GM12878 (cell line): ENCODE measurements around the gene DLX3. TPM values are rescaled to one million over a fixed set of nuclear protein-coding genes. Genes with fewer than 3 reads are reported as not detected.

Experiments used
- ATAC-seq: fragments of 200-7000 bp; cut with Tn5 transposase; 3 replicates; pipeline ENCODE4 v1.9.1; 2020; ENCODE audit warnings: mild to moderate bottlenecking, moderate library complexity
- BruUV-seq: library from RNA; stranded (reverse); fragments of 400-500 nt; replicated peaks from 2 replicates; lab custom pipeline; 2021; lab: Mats Ljungman, UMichigan
- CTCF ChIA-PET: fragments of 300-600 bp; sonication (Branson Sonifier 250); formaldehyde crosslinking; extraction: SDS; loops from one replicate; lab custom pipeline; 2021; ENCODE audit warnings: inconsistent platforms; lab: Yijun Ruan, JAX
- POLR2A ChIA-PET: fragments of 350-600 bp; formaldehyde crosslinking; extraction: SDS; loops from one replicate; lab custom pipeline; 2021; ENCODE audit warnings: inconsistent platforms; lab: Charles Lee
- RAD21 ChIA-PET: fragments of 300-600 bp; sonication (Branson Sonifier 250); formaldehyde crosslinking; loops from one replicate; lab custom pipeline; 2023; ENCODE audit warnings: antibody characterized with exemption; ENCODE audit not compliant: unreplicated experiment; lab: Charles Lee
- SMC1A ChIA-PET: fragments of 300-600 bp; sonication (Branson Sonifier 250); formaldehyde crosslinking; loops from one replicate; lab custom pipeline; 2023; ENCODE audit not compliant: unreplicated experiment, uncharacterized antibody; lab: Charles Lee
- DNase-seq: peaks from one replicate; pipeline ENCODE4 v3.0.0-alpha.2; 2011; ENCODE audit warnings: low read depth, low spot score
- FAIRE-seq: peaks from 3 replicates; lab custom pipeline; 2011; peaks lifted over from hg19 to GRCh38; lab: Jason Lieb, UNC
- H2AFZ ChIP-seq: 2 replicates; pipeline ENCODE4 v1.6.0; 2011; ENCODE audit warnings: low read depth, low read length, control low read depth; ENCODE audit not compliant: control insufficient read depth
- H3K27ac ChIP-seq: 2 replicates; pipeline ENCODE4 v1.5.1; 2011; ENCODE audit warnings: control low read depth; ENCODE audit not compliant: control insufficient read depth, insufficient read depth
- H3K27me3 ChIP-seq, 2 experiments: replicated peaks in 1 of 2; 2 replicates each; pipeline versions ENCODE4 v1.6.0 to v1.6.1; 2011; ENCODE audit warnings: low read length in 1 of 2; ENCODE audit not compliant: control insufficient read depth in 2 of 2, insufficient read depth in 2 of 2
- H3K36me3 ChIP-seq, 2 experiments: 2 replicates each; pipeline ENCODE4 v1.5.1; 2011; ENCODE audit warnings: low read length in 1 of 2; ENCODE audit not compliant: control insufficient read depth in 2 of 2, insufficient read depth in 2 of 2
- H3K4me1 ChIP-seq: 2 replicates; pipeline ENCODE4 v1.6.1; 2011; ENCODE audit warnings: mild to moderate bottlenecking, low read length, moderate library complexity, mixed read lengths; ENCODE audit not compliant: control insufficient read depth, insufficient read depth
- H3K4me2 ChIP-seq: 2 replicates; pipeline ENCODE4 v1.6.0; 2011; ENCODE audit warnings: control low read depth; ENCODE audit not compliant: control insufficient read depth, insufficient read depth
- H3K4me3 ChIP-seq: fragments of 200-600 bp; sonication (generic); 2 replicates; pipeline ENCODE4 v1.5.1; 2016
- H3K79me2 ChIP-seq: 2 replicates; pipeline ENCODE4 v1.6.0; 2011; ENCODE audit warnings: low read length; ENCODE audit not compliant: control insufficient read depth, insufficient read depth
- H3K9ac ChIP-seq: 2 replicates; pipeline ENCODE4 v1.8.0; 2011; ENCODE audit warnings: low read length, control low read depth, mixed read lengths; ENCODE audit not compliant: control insufficient read depth, insufficient read depth
- H3K9me3 ChIP-seq: replicated peaks from 3 replicates; pipeline ENCODE4 v1.5.1; 2011; ENCODE audit warnings: mild to moderate bottlenecking, low read length; ENCODE audit not compliant: control insufficient read depth, insufficient read depth
- H4K20me1 ChIP-seq: 2 replicates; pipeline ENCODE4 v1.6.0; 2011; ENCODE audit not compliant: control insufficient read depth, insufficient read depth
- ATF2 ChIP-seq: IDR thresholded peaks from 2 replicates; pipeline ENCODE4 v1.6.1; 2012; ENCODE audit warnings: low read length, inconsistent platforms
- BCLAF1 ChIP-seq: fragments of 450-650 bp; IDR thresholded peaks from 2 replicates; pipeline ENCODE4 v1.6.1; 2017; ENCODE audit warnings: antibody characterized with exemption, mild to moderate bottlenecking, moderate library complexity
- CBX3 ChIP-seq: fragments of 200-600 bp; sonication (generic); IDR thresholded peaks from 2 replicates; pipeline ENCODE4 v1.6.1; 2016; ENCODE audit warnings: low read depth, borderline replicate concordance
- E2F8 ChIP-seq: fragments of 450-650 bp; IDR thresholded peaks from 2 replicates; pipeline ENCODE4 v1.6.1; 2018; ENCODE audit warnings: mild to moderate bottlenecking, low read depth, moderate library complexity; ENCODE audit not compliant: partially characterized antibody
- HCFC1 ChIP-seq: fragments of 150-350 bp; IDR thresholded peaks from 2 replicates; pipeline ENCODE4 v1.6.1; 2014; ENCODE audit warnings: low read length
- HDAC2 ChIP-seq: fragments of 200-600 bp; sonication (generic); IDR thresholded peaks from 2 replicates; pipeline ENCODE4 v1.6.1; 2017
- NBN ChIP-seq: fragments of 450-650 bp; IDR thresholded peaks from 2 replicates; pipeline ENCODE4 v1.6.1; 2016
- NR2C1 ChIP-seq: fragments of 450-650 bp; IDR thresholded peaks from 2 replicates; pipeline ENCODE4 v1.6.1; 2017; ENCODE audit warnings: antibody characterized with exemption, mild to moderate bottlenecking, moderate library complexity
- TAF1 ChIP-seq: IDR thresholded peaks from 2 replicates; pipeline ENCODE4 v1.6.1; 2011; ENCODE audit warnings: mild to moderate bottlenecking, low read depth, low read length, borderline replicate concordance
- TARDBP ChIP-seq: IDR thresholded peaks from 2 replicates; pipeline ENCODE4 v1.6.1; 2016; ENCODE audit warnings: borderline replicate concordance
- WGBS: methylation state at CpG from one replicate; pipeline ENCODE4 v1.1.6; 2016; ENCODE audit warnings: low lambda C conversion rate; ENCODE audit not compliant: insufficient replicate concordance, insufficient coverage; ENCODE audit errors: missing lambda C conversion rate; 5-methylcytosine and 5-hydroxymethylcytosine counted together
- in situ Hi-C: fragments of 300-500 bp; cut with MboI; formaldehyde crosslinking; loops from 9 replicates; pipeline ENCODE4 v1.14.3; 2018; ENCODE audit warnings: mixed read lengths
- intact Hi-C: fragments of 100-400 bp; cut with micrococcal nuclease; formaldehyde crosslinking; loops from one replicate; pipeline ENCODE4 v1.14.2; 2022; ENCODE audit not compliant: unreplicated experiment
- polyA plus RNA-seq, 11 experiments: library from polyadenylated mRNA; depleted of rRNA in 4 of 11; unstranded in 6 of 11; stranded (reverse) in 5 of 11; fragments of >200 nt; fragmentation: Nextera tagmentation in 4 of 11; fragmentation: Illumina TruSeq in 1 of 11; extraction: Ambion mirVana in 4 of 11; extraction: Trizol in 1 of 11; gene quantifications; 1 replicate in 1 of 11; 2 replicates in 10 of 11; pipeline versions ENCODE4 v1.2.1 to v1.2.3, GENCODE V29; 2011 to 2016; ENCODE audit warnings: inconsistent platforms in 2 of 11, missing spikeins in 2 of 11, low read depth in 1 of 11
- total RNA-seq, 4 experiments: library from RNA; depleted of rRNA in 3 of 4; stranded (reverse); fragments of >200 nt in 3 of 4; fragmentation: Illumina TruSeq in 1 of 4; extraction: Trizol in 1 of 4; gene quantifications; 2 replicates each; pipeline versions ENCODE4 v1.2.1 to v1.2.3, GENCODE V29; 2013 to 2021
- TF ChIP-seq, protein P1 (sequence below): fragments of 150-350 bp; IDR thresholded peaks from 2 replicates; pipeline ENCODE4 v1.6.1; 2014; ENCODE audit warnings: mild to moderate bottlenecking, low read depth, low read length
- TF ChIP-seq, protein P2 (sequence below): fragments of 450-650 bp; formaldehyde crosslinking; IDR thresholded peaks from 2 replicates; pipeline ENCODE4 v1.4.0; 2022; ENCODE audit warnings: mild to moderate bottlenecking, moderate library complexity

The DLX3 gene
- total and polyA plus RNA-seq, 10 of the 15 experiments (the other 5 are each of a cell fraction or from before 2014, with no cell fraction given) = not detected

GRCh38 chr17:50022463-50023130 is 27.6 kb upstream of the DLX3 start:
- RAD21 ChIA-PET = no interaction called here
- Histone ChIP-seq H4K20me1 (no peaks in the 10 kb centered on the region), H3K27ac (no peak overlapping the region), H3K27me3 (no peaks in the 10 kb centered on the region; a peak in 1 of 4 replicates), H2AFZ (no peak overlapping the region), H3K9me3 (no peaks in the 10 kb centered on the region; the same call in 2 of the 3 replicates), H3K79me2 (no peaks in the 10 kb centered on the region), H3K4me1 (no peaks in the 10 kb centered on the region), H3K36me3 (no peaks in the 10 kb centered on the region), H3K4me2 (no peak overlapping the region), H3K4me3 (no peak overlapping the region), H3K9ac (no peak overlapping the region)
- intact Hi-C loops = no loop called here
- POLR2A ChIA-PET = no interaction called here
- CTCF ChIA-PET = interaction anchor here (1.1 to 1.3 kb wide), 2 partner anchors 21 to 65 kb away, joined by 5 to 9 read pairs; no protein-coding TSS in a partner anchor
- WGBS = 34% methylated on average over 6 of the region's 6 CpGs
- BruUV-seq = no TSS peak
- SMC1A ChIA-PET = interaction anchor here (0.5 to 1.3 kb wide), 2 partner anchors 65 to 658 kb away, joined by 3 read pairs; no protein-coding TSS in a partner anchor
- in situ Hi-C loops = no loop called here
- no peak for ATAC-seq
- DNase-seq = no peak
- FAIRE-seq = no peak
- TF ChIP-seq, protein P1, sequence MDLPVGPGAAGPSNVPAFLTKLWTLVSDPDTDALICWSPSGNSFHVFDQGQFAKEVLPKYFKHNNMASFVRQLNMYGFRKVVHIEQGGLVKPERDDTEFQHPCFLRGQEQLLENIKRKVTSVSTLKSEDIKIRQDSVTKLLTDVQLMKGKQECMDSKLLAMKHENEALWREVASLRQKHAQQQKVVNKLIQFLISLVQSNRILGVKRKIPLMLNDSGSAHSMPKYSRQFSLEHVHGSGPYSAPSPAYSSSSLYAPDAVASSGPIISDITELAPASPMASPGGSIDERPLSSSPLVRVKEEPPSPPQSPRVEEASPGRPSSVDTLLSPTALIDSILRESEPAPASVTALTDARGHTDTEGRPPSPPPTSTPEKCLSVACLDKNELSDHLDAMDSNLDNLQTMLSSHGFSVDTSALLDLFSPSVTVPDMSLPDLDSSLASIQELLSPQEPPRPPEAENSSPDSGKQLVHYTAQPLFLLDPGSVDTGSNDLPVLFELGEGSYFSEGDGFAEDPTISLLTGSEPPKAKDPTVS = no peak
- TF ChIP-seq TAF1 (no peak), HCFC1 (no peak), E2F8 (no peak), NBN (no peak), CBX3 (no peak), BCLAF1 (no peak), TARDBP (no peak), HDAC2 (no peak), ATF2 (no peak), NR2C1 (no peak)
- TF ChIP-seq, protein P2, sequence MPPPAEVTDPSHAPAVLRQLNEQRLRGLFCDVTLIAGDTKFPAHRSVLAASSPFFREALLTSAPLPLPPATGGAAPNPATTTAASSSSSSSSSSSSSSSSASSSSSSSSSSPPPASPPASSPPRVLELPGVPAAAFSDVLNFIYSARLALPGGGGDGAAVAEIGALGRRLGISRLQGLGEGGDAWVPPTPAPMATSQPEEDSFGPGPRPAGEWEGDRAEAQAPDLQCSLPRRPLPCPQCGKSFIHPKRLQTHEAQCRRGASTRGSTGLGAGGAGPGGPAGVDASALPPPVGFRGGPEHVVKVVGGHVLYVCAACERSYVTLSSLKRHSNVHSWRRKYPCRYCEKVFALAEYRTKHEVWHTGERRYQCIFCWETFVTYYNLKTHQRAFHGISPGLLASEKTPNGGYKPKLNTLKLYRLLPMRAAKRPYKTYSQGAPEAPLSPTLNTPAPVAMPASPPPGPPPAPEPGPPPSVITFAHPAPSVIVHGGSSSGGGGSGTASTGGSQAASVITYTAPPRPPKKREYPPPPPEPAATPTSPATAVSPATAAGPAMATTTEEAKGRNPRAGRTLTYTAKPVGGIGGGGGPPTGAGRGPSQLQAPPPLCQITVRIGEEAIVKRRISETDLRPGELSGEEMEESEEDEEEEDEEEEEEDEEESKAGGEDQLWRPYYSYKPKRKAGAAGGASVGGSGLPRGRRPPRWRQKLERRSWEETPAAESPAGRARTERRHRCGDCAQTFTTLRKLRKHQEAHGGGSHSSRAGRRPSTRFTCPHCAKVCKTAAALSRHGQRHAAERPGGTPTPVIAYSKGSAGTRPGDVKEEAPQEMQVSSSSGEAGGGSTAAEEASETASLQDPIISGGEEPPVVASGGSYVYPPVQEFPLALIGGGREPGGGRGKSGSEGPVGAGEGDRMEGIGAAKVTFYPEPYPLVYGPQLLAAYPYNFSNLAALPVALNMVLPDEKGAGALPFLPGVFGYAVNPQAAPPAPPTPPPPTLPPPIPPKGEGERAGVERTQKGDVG (CRISPR knock-in tag) = no peak
